Fibroblast of mammary gland (primary cell): ENCODE data around the gene GOLGA8B.
"Not testable (repeated sequence)": the region's sequence is repeated elsewhere in the genome, so short reads cannot be mapped to it uniquely, and the experiment has no call there.

Experiments used
- DNase-seq: peaks from one replicate; pipeline ENCODE4 v3.0.0-alpha.2; 2010; ENCODE audit warnings: low read depth
- H3K4me3 ChIP-seq: 2 replicates; pipeline ENCODE4 v1.5.1; 2011; ENCODE audit warnings: low read depth, mild to moderate bottlenecking, low read length, moderate library complexity; ENCODE audit not compliant: control insufficient read depth
- TF ChIP-seq, protein P1 (sequence below): conservative IDR thresholded peaks from 2 replicates; pipeline ENCODE4 v1.5.1; 2011; ENCODE audit warnings: low read depth, low read length, inconsistent platforms; ENCODE audit not compliant: control insufficient read depth, insufficient read depth

Gene GOLGA8B, protein sequence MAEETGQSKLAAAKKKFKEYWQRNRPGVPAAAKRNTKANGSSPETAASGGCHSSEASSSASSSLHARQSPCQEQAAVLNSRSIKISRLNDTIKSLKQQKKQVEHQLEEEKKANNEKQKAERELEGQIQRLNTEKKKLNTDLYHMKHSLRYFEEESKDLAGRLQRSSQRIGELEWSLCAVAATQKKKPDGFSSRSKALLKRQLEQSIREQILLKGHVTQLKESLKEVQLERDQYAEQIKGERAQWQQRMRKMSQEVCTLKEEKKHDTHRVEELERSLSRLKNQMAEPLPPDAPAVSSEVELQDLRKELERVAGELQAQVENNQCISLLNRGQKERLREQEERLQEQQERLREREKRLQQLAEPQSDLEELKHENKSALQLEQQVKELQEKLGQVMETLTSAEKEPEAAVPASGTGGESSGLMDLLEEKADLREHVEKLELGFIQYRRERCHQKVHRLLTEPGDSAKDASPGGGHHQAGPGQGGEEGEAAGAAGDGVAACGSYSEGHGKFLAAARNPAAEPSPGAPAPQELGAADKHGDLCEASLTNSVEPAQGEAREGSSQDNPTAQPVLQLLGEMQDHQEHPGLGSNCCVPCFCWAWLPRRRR

DNA sequence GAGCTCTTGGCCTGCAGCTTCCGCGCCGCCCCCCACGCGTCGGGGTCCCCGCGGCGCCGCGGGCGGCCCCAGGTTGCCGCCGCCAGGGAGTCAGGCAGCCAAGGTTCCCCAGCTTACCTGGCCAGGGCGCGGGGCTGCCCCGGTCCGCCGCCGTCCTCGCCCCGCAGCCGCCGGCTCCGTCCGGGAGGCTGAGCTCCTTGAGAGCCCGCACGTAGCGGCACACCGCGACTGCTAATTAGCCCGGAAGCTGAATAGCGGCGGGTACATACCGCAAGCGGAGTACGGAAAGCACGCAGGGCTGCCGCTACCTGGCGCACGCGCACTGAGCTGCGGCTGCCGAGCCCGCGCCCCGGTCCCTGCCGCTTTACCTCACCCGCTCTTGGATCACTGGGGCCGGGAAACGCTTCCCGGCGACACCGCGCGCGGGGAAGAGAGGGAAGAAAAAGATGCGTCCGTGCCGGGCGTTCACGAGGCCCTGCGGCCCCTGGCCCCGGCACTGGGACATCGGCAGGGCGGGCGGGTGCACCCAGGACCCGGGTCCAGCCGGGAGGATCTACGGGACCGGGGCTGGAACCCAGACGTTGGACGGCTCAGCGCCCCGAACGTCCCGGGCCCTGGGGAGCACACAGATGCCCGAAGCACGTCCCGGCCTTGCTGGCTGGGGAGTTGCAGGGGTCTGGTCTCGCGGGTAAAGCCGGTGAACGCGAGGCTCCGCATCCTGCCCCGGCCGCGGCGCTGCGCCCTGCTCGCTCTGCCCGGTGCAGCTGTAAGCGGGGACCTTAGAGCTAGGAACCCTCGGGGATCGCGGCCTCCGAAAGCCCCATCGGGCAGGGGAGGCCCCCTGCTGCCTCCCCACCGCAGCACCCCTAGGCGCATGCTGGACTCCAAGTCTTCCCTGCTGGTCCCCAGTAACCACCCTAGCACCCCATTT lies at the start of gene GOLGA8B:
GOLGA8B (minus strand) TSS at position 253 of the 931 bp plus-strand sequence. CDS start 47,739 bp downstream, outside the sequence.
- H3K4me3 ChIP-seq = peak within 1 kb of the TSS; percentile 64
- TF ChIP-seq, protein P1, sequence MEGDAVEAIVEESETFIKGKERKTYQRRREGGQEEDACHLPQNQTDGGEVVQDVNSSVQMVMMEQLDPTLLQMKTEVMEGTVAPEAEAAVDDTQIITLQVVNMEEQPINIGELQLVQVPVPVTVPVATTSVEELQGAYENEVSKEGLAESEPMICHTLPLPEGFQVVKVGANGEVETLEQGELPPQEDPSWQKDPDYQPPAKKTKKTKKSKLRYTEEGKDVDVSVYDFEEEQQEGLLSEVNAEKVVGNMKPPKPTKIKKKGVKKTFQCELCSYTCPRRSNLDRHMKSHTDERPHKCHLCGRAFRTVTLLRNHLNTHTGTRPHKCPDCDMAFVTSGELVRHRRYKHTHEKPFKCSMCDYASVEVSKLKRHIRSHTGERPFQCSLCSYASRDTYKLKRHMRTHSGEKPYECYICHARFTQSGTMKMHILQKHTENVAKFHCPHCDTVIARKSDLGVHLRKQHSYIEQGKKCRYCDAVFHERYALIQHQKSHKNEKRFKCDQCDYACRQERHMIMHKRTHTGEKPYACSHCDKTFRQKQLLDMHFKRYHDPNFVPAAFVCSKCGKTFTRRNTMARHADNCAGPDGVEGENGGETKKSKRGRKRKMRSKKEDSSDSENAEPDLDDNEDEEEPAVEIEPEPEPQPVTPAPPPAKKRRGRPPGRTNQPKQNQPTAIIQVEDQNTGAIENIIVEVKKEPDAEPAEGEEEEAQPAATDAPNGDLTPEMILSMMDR = no peak
- peak; percentile 37 for DNase-seq

DNA sequence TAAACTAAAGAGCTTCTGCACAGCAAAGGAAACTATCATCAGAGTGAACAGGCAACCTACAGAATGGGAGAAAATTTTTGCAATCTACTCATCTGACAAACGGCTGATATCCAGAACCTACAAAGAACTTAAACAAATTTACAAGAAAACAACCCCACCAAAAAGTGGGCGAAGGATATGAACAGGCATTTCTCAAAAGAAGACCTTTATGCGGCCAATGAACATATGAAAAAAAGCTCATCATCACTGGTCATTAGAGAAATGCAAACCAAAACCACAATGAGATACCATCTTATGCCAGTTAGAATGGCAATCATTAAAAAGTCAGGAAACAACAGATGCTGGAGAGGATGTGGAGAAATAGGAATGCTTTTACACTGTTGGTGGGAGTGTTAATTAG lies 49.7 kb upstream of the GOLGA8B start:
- not testable (repeated sequence) for DNase-seq, H3K4me3 ChIP-seq

DNA sequence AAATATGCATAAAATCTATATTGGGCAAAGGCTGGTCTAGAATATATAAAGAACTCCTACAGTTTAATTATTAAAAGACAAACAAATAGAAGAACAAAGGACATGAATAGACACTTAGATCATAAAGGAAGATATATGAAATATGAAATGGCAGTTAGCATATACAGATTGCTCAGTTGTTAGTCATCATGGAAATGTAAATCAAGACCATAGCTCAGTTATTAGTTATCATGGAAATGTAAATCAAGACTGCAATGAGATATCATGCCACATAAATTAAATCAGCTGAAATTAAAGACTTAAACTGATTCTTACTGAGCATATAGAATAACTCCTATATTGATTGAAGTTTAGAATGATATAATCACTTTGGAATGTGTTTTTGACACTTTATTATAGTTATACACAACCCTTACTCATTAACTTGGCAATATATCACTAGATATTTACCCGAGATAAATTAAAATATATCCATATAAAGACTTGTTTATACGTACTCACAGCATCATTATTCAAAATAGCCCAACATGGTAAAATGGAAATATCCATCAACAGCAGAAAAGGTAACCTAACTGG lies 45.2 kb upstream of the GOLGA8B start:
- TF ChIP-seq, protein P1 = no peak
- no peak overlapping the region for H3K4me3 ChIP-seq
- DNase-seq = peak; percentile 7

DNA sequence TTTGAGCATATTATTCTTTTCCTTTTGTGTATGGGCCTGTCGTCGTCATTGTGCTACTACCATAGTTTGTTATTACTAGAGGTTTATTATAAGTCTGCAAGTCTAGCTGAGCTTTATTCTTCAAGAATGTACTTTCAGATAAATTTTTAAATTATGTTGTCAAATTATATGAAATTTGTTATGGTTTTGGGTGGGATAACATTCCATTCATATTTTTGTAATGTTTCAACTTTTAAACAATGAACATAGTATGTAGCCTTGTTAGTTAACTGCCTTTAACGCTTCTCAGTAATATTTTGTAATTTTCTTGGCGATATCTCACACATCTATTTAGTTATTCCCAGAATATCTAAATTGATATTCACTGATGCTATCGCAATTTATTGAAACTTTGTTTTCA lies 41.6 kb upstream of the GOLGA8B start:
- DNase-seq = no peak
- TF ChIP-seq, protein P1 = no peak
- H3K4me3 ChIP-seq = no peak overlapping the region

DNA sequence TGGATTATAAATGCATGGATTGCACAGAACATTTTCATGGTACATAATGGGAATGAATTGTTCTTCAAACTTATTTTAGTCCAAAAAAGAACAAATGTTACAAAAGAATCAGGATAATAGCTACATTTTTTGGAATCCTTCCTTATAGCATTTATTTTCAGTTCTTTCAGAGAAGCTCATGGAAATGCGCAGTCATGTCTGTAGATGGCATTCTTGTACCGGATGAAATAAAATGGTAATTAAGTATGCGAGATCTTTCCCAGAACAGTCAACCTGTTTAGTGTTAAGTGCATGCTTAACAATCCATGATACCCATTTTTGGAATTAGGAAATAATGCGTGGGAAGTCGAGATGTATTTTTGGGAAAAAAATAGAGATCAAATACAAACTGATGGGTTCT lies 38.2 kb upstream of the GOLGA8B start:
- no peak overlapping the region for H3K4me3 ChIP-seq
- TF ChIP-seq, protein P1 = peak; percentile 39
- DNase-seq = peak; percentile 48

DNA sequence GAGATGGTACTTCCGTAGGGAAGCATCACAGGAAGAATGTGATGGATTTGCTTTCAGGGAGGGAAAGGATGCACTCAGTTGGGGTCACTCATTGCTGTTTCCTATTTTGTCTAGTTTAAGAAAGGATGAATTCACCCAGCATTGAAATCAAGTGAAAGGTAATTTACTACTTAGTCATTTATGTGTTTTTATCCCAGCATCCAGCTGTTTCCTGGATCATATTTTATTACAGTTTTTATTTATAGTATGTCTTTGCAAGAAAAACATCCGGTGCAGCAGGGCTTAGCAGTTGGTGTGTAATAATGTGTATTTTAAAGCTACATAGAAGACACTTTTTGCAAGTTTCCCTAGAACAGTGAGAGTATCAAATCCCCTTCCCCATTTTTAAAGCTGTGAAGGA lies 37.4 kb upstream of the GOLGA8B start:
- TF ChIP-seq, protein P1 = no peak
- no peak for DNase-seq
- H3K4me3 ChIP-seq = no peak overlapping the region
